Measurements from ENCODE around the gene LENG8. TPM values are rescaled to one million over a fixed set of nuclear protein-coding genes. Genes with fewer than 3 reads are reported as not detected.

Gene LENG8
- total and polyA plus RNA-seq, 10 of the 15 experiments (the other 5 are each of a cell fraction or from before 2014, with no cell fraction given) = 2.3 to 145 (median 34.4) TPM

- ATAC-seq (no peak; the same call in 2 of the 3 replicates), DNase-seq (ENCODE audit: low read depth, low spot score) (no peak), FAIRE-seq (no peak)
- H4K20me1 ChIP-seq (ENCODE audit: control insufficient read depth, insufficient read depth) = no peaks in the 10 kb centered on the region
- POLR2A ChIA-PET = no interaction called here
- CTCF ChIA-PET = interaction anchor here (1.1 to 1.5 kb wide), 4 partner anchors 9 to 204 kb away, joined by 3 to 10 read pairs (median 4); no protein-coding TSS in a partner anchor
- no peak overlapping the region for H2AFZ ChIP-seq (ENCODE audit: control insufficient read depth, low read depth, low read length)
- H3K9ac ChIP-seq (ENCODE audit: control insufficient read depth, insufficient read depth, low read length) = no peak overlapping the region
- H3K79me2 ChIP-seq (ENCODE audit: control insufficient read depth, insufficient read depth, low read length) = no peaks in the 10 kb centered on the region
- H3K4me1 ChIP-seq (ENCODE audit: control insufficient read depth, insufficient read depth, low read length) = peaks cover 3% of the 10 kb centered on the region
- H3K27ac ChIP-seq (ENCODE audit: control insufficient read depth, insufficient read depth) = no peak overlapping the region
- SMC1A ChIA-PET (ENCODE audit: uncharacterized antibody, unreplicated experiment) = interaction anchor here (0.6 to 1.0 kb wide), 2 partner anchors 177 to 1206 kb away, joined by 3 read pairs; no protein-coding TSS in a partner anchor
- intact Hi-C loops (cut with micrococcal nuclease; ENCODE audit: unreplicated experiment) = loop anchor here (10.0 kb wide), 1 partner anchor 444 kb away; no protein-coding TSS in a partner anchor
- no peaks in the 10 kb centered on the region for H3K36me3 ChIP-seq (ENCODE audit: control insufficient read depth in 2 of 2, insufficient read depth in 2 of 2, low read length in 1 of 2)
- RAD21 ChIA-PET (ENCODE audit: unreplicated experiment) = no interaction called here
- TF ChIP-seq SRF (IDR thresholded peaks at IDR 0.05; ENCODE audit: low read depth in 2 of 2, low read length in 2 of 2) (no peak), ZZZ3 (IDR thresholded peaks at IDR 0.05; ENCODE audit: control insufficient read depth, insufficient read length, low read depth) (no peak), ELK1 (IDR thresholded peaks at IDR 0.05; ENCODE audit: low read depth, low read length) (no peak), IRF3 (IDR thresholded peaks at IDR 0.05) (no peak), SMC3 (IDR thresholded peaks at IDR 0.05; ENCODE audit: borderline replicate concordance, low read length) (no peak), NBN (IDR thresholded peaks at IDR 0.05) (no peak), MLLT1 (IDR thresholded peaks at IDR 0.05) (no peak), CREB1 (IDR thresholded peaks at IDR 0.05; ENCODE audit: low read depth) (no peak), HDGF (IDR thresholded peaks at IDR 0.05) (no peak)
- no TSS peak for BruUV-seq (replicated peaks)
- H3K4me3 ChIP-seq = no peak overlapping the region
- WGBS (ENCODE audit: insufficient coverage, insufficient replicate concordance, low lambda C conversion rate, missing lambda C conversion rate) = 69% methylated on average over 10 of the region's 10 CpGs
- in situ Hi-C loops (cut with MboI) = loop anchor here (10.0 kb wide), 1 partner anchor 454 kb away; no protein-coding TSS in a partner anchor
- peaks cover 0 to 3% of the 10 kb centered on the region in 2 experiments; a peak in 2 of 4 replicates for H3K27me3 ChIP-seq (replicated peaks in 1 of 2; ENCODE audit: control insufficient read depth in 2 of 2, insufficient read depth in 2 of 2, low read length in 1 of 2)
- H3K9me3 ChIP-seq (replicated peaks; ENCODE audit: control insufficient read depth, insufficient read depth, low read length) = no peaks in the 10 kb centered on the region
- no peak overlapping the region for H3K4me2 ChIP-seq (ENCODE audit: control insufficient read depth, insufficient read depth)
These were observed 21.4 kb downstream of the LENG8 start for GRCh38 chr19:54470276-54470887.

All from GM12878 (cell line).